K562 (cell line): ENCODE data around the gene PHLDB1. TPM values are rescaled to one million over a fixed set of nuclear protein-coding genes. Genes with fewer than 3 reads are reported as not detected.

Experiments
- ATAC-seq: fragments of 200-7000 bp; cut with Tn5 transposase; 3 replicates; pipeline ENCODE4 v1.9.1; 2020; ENCODE audit warnings: moderate library complexity
- BruUV-seq: library from RNA; stranded (reverse); fragments of 400-500 nt; replicated peaks from 2 replicates; lab custom pipeline; 2021; lab: Mats Ljungman, UMichigan
- CTCF ChIA-PET: fragments of 300-600 bp; formaldehyde crosslinking; extraction: SDS; loops from one replicate; lab custom pipeline; 2021; ENCODE audit warnings: low intra/inter-chr PET ratio; lab: Yijun Ruan, JAX
- POLR2A ChIA-PET: fragments of 300-600, 350-650 bp; sonication (Branson Sonifier 250); formaldehyde crosslinking; extraction: SDS; loops from one replicate; lab custom pipeline; 2021; ENCODE audit warnings: antibody characterized with exemption, inconsistent platforms; lab: Yijun Ruan, JAX
- DNase-seq, 4 experiments: peaks; one replicate each; pipeline versions ENCODE4 v3.0.0 to v3.0.0-alpha.2; 2011 to 2018; ENCODE audit warnings: low spot score in 3 of 4, mixed read lengths in 3 of 4; ENCODE audit errors: extremely low read depth in 1 of 4
- FAIRE-seq: peaks from 2 replicates; lab custom pipeline; 2011; peaks lifted over from hg19 to GRCh38; lab: Jason Lieb, UNC
- H2AFZ ChIP-seq: 2 replicates; pipeline ENCODE4 v1.6.0; 2011; ENCODE audit warnings: low read depth, low read length, control low read depth, inconsistent platforms
- H3K27ac ChIP-seq: fragments of 200-600 bp; 3 replicates; pipeline ENCODE4 v1.8.0; 2011; ENCODE audit warnings: low read depth, mild to moderate bottlenecking, control low read depth, inconsistent platforms, low read length, moderate library complexity, mixed read lengths; ENCODE audit errors: extremely low read depth
- H3K27me3 ChIP-seq, 2 experiments: fragments of 300-600 bp in 1 of 2; 2 replicates in 1 of 2; 3 replicates in 1 of 2; pipeline versions ENCODE4 v1.6.0 to v1.8.0; 2011; ENCODE audit warnings: inconsistent platforms in 2 of 2, low read length in 2 of 2, mild to moderate bottlenecking in 1 of 2, mixed read lengths in 1 of 2, moderate library complexity in 1 of 2; ENCODE audit not compliant: control insufficient read depth in 2 of 2, insufficient read depth in 2 of 2
- H3K36me3 ChIP-seq: fragments of 300-600 bp; 3 replicates; pipeline ENCODE4 v1.8.0; 2011; ENCODE audit warnings: mild to moderate bottlenecking, low read length, inconsistent platforms; ENCODE audit not compliant: control insufficient read depth, insufficient read depth
- H3K4me1 ChIP-seq, 2 experiments: fragments of 200-600 bp in 1 of 2; replicated peaks in 1 of 2; 2 replicates in 1 of 2; 3 replicates in 1 of 2; pipeline versions ENCODE4 v1.5.1 to v1.8.0; 2011; ENCODE audit warnings: inconsistent platforms in 2 of 2, low read length in 2 of 2, mild to moderate bottlenecking in 1 of 2, mixed read lengths in 1 of 2, moderate library complexity in 1 of 2; ENCODE audit not compliant: control insufficient read depth in 2 of 2, insufficient read depth in 2 of 2
- H3K4me2 ChIP-seq: 2 replicates; pipeline ENCODE4 v1.6.1; 2011; ENCODE audit warnings: low read length, control low read depth, inconsistent platforms, mixed read lengths; ENCODE audit not compliant: insufficient read depth
- H3K4me3 ChIP-seq: fragments of 200-600 bp; sonication (generic), shearing (Covaris generic); 2 replicates; pipeline ENCODE4 v1.5.1; 2016; ENCODE audit warnings: control low read depth, inconsistent platforms
- H3K79me2 ChIP-seq: fragments of 200-600 bp; 3 replicates; pipeline ENCODE4 v1.8.0; 2011; ENCODE audit warnings: low read length, inconsistent platforms; ENCODE audit not compliant: control insufficient read depth, insufficient read depth
- H3K9ac ChIP-seq, 2 experiments: 2 replicates each; pipeline versions ENCODE4 v1.6.0 to v1.6.1; 2011; ENCODE audit warnings: low read depth in 2 of 2, low read length in 2 of 2, control low read depth in 1 of 2, inconsistent platforms in 1 of 2, mild to moderate bottlenecking in 1 of 2, mixed read lengths in 1 of 2; ENCODE audit not compliant: insufficient read depth in 1 of 2
- H3K9me1 ChIP-seq: one replicate; pipeline ENCODE4 v1.6.0; 2011; ENCODE audit warnings: inconsistent platforms, mild to moderate bottlenecking, low read length, moderate library complexity; ENCODE audit not compliant: control insufficient read depth, insufficient read depth
- H3K9me3 ChIP-seq: replicated peaks from 2 replicates; pipeline ENCODE4 v1.5.1; 2011; ENCODE audit warnings: low read depth, low read length, inconsistent platforms; ENCODE audit not compliant: control insufficient read depth, insufficient read depth
- H4K20me1 ChIP-seq: replicated peaks from 2 replicates; pipeline ENCODE4 v1.6.1; 2011; ENCODE audit warnings: low read length, inconsistent platforms, mixed read lengths; ENCODE audit not compliant: control insufficient read depth, insufficient read depth
- ASH1L ChIP-seq: fragments of 450-650 bp; IDR thresholded peaks from 2 replicates; pipeline ENCODE4 v1.6.1; 2018; ENCODE audit warnings: borderline replicate concordance, mild to moderate bottlenecking, low read depth; ENCODE audit not compliant: partially characterized antibody
- BRCA1 ChIP-seq, 2 experiments: fragments of 450-650 bp in 1 of 2; sonication (generic) in 1 of 2; formaldehyde crosslinking in 1 of 2; IDR thresholded peaks; 2 replicates each; pipeline versions ENCODE4 v1.5.0 to v1.6.1; 2017 to 2020; ENCODE audit warnings: mild to moderate bottlenecking in 1 of 2, missing genetic modification reagents in 1 of 2
- ETV1 ChIP-seq: fragments of 450-650 bp; conservative IDR thresholded peaks from 2 replicates; pipeline ENCODE4 v1.6.1; 2016; ENCODE audit warnings: missing genetic modification characterization, control low read depth, low read depth, missing compliant biosample characterization
- GATAD2B ChIP-seq: fragments of 450-650 bp; IDR thresholded peaks from 2 replicates; pipeline ENCODE4 v1.6.1; 2017; ENCODE audit warnings: mild to moderate bottlenecking, borderline replicate concordance
- GTF2A2 ChIP-seq: IDR thresholded peaks from 2 replicates; pipeline ENCODE4 v1.6.1; 2016; ENCODE audit warnings: mild to moderate bottlenecking, missing genetic modification characterization, missing compliant biosample characterization
- HDAC3 ChIP-seq: fragments of 450-650 bp; IDR thresholded peaks from 2 replicates; pipeline ENCODE4 v1.6.1; 2018; ENCODE audit warnings: borderline replicate concordance, mild to moderate bottlenecking, moderate library complexity; ENCODE audit not compliant: partially characterized antibody
- HMG20A ChIP-seq: fragments of 450-650 bp; formaldehyde crosslinking; conservative IDR thresholded peaks from 2 replicates; pipeline ENCODE4 v1.4.0; 2020; ENCODE audit warnings: mild to moderate bottlenecking, mixed read lengths
- IFI16 ChIP-seq: fragments of 250-450 bp; sonication (Bioruptor Pico); IDR thresholded peaks from 2 replicates; pipeline ENCODE4 v2.1.2; 2022; ENCODE audit warnings: mild to moderate bottlenecking, inconsistent platforms
- MEF2A ChIP-seq: IDR thresholded peaks from 2 replicates; pipeline ENCODE4 v1.6.1; 2011; ENCODE audit warnings: low read depth, mild to moderate bottlenecking, low read length, moderate library complexity; ENCODE audit not compliant: control insufficient read depth
- MYBL2 ChIP-seq, 2 experiments: fragments of 450-650 bp in 1 of 2; sonication (generic) in 1 of 2; formaldehyde crosslinking in 1 of 2; IDR thresholded peaks; 2 replicates each; pipeline versions ENCODE4 v1.6.1 to v1.8.1; 2017 to 2022; ENCODE audit warnings: borderline replicate concordance in 1 of 2, inconsistent platforms in 1 of 2, low read depth in 1 of 2, mild to moderate bottlenecking in 1 of 2, missing genetic modification reagents in 1 of 2, moderate library complexity in 1 of 2
- RHOXF2B ChIP-seq: fragments of 250-450 bp; sonication (Bioruptor Pico); conservative IDR thresholded peaks from 2 replicates; pipeline ENCODE4 v1.5.1; 2021
- TAF7 ChIP-seq: fragments of 450-650 bp; IDR thresholded peaks from 2 replicates; pipeline ENCODE4 v1.6.1; 2016; ENCODE audit warnings: missing genetic modification characterization, missing compliant biosample characterization
- TSC22D4 ChIP-seq: fragments of 450-650 bp; IDR thresholded peaks from 2 replicates; pipeline ENCODE4 v1.6.1; 2016; ENCODE audit warnings: missing genetic modification characterization, missing biosample characterization, control low read depth
- ZC3H4 ChIP-seq: sonication (generic); formaldehyde crosslinking; IDR thresholded peaks from 2 replicates; pipeline ENCODE4 v1.9.0; 2021; ENCODE audit warnings: missing genetic modification reagents, borderline replicate concordance
- ZFP1 ChIP-seq: fragments of 450-650 bp; formaldehyde crosslinking; IDR thresholded peaks from 2 replicates; pipeline ENCODE4 v1.4.0; 2020; ENCODE audit warnings: mild to moderate bottlenecking, mixed read lengths
- ZNF696 ChIP-seq: fragments of 250-450 bp; sonication (Bioruptor Pico); conservative IDR thresholded peaks from 2 replicates; pipeline ENCODE4 v1.4.0; 2020; ENCODE audit warnings: mild to moderate bottlenecking, moderate library complexity
- WGBS: fragments of 100-300 bp; shearing (Covaris generic); methylation state at CpG from one replicate; pipeline ENCODE4 v1.1.6; 2016; ENCODE audit warnings: low coverage, mixed read lengths; ENCODE audit not compliant: insufficient coverage; ENCODE audit errors: missing lambda C conversion rate; 5-methylcytosine and 5-hydroxymethylcytosine counted together
- in situ Hi-C: fragments of 300-500 bp; cut with MboI; formaldehyde crosslinking; loops from 4 replicates; pipeline ENCODE4 v1.15.0; 2018; ENCODE audit warnings: inconsistent platforms, mixed read lengths
- intact Hi-C: fragments of 100-400 bp; cut with micrococcal nuclease; formaldehyde crosslinking; loops from 2 replicates; pipeline ENCODE4 v1.14.2; 2022
- polyA plus RNA-seq, 8 experiments: library from polyadenylated mRNA; depleted of rRNA in 4 of 8; stranded (reverse) in 5 of 8; unstranded in 3 of 8; fragments of >200 nt; fragmentation: Nextera tagmentation in 2 of 8; fragmentation: Illumina TruSeq in 1 of 8; extraction: Ambion mirVana in 2 of 8; extraction: Trizol in 1 of 8; gene quantifications; 2 replicates each; pipeline versions ENCODE4 v1.2.1 to v1.2.3, GENCODE V29; 2011 to 2014; ENCODE audit warnings: inconsistent platforms in 1 of 8, missing spikeins in 1 of 8
- total RNA-seq, 7 experiments: library from RNA; depleted of rRNA in 6 of 7; stranded (reverse); fragments of >200 nt in 6 of 7; fragmentation: Illumina TruSeq in 2 of 7; extraction: Trizol in 2 of 7; gene quantifications; 2 replicates each; pipeline versions ENCODE4 v1.2.1 to v1.2.3, GENCODE V29; 2011 to 2021; ENCODE audit warnings: low replicate concordance in 1 of 7

The PHLDB1 gene
- total and polyA plus RNA-seq, 9 of the 15 experiments (the other 6 are each of a cell fraction or from before 2014, with no cell fraction given), result 2.0 to 28.7 (median 16.2) TPM

DNA sequence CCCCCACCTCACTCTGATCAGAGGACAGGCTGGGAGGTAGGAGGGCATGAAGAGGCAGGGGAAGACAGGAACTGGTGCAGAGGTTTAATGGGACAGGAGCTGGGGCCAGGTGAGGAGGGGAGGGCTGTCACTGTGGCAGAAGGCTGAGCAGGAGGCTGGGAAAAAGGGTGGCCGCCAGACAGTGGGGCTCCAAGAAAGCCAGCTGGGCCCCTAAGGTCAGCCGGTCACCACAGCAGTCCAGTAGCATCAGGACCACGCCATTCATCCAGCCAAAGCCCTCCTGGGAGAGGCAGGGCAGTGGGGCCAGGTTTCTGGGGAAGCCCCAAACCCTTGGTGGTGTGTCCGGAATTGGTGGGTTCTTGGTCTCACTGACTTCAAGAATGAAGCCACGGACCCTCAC is 80.5 kb downstream of the PHLDB1 start:
- Histone ChIP-seq H3K9ac (0 out of 4 replicates have a peak overlapping the region, but pooled peaks of 1 of the 2 experiments have one; percentile 27), H3K4me1 (peaks cover 0 to 34% of the 10 kb centered on the region in 2 experiments; a peak in 3 of 5 replicates), H3K4me3 (no peak overlapping the region), H2AFZ (0 out of 2 replicates have a peak overlapping the region, but pooled peaks have one; percentile 24), H4K20me1 (no peaks in the 10 kb centered on the region), H3K27ac (no peak overlapping the region; the same call in 2 of the 3 replicates), H3K9me1 (no peaks in the 10 kb centered on the region), H3K79me2 (no peaks in the 10 kb centered on the region), H3K27me3 (no peaks in the 10 kb centered on the region), H3K9me3 (no peaks in the 10 kb centered on the region; the same call in 1 of the 2 replicates), H3K36me3 (no peaks in the 10 kb centered on the region), H3K4me2 (no peak overlapping the region)
- ChIA-PET POLR2A (interaction anchor here (0.6 to 1.3 kb wide), 2 partner anchors 9 to 15 kb away, joined by 3 to 5 read pairs; no protein-coding TSS in a partner anchor), CTCF (interaction anchor here (1.0 kb wide), 1 partner anchor 28 kb away, joined by 4 read pairs; no protein-coding TSS in a partner anchor)
- TSS peak; percentile 99 for BruUV-seq
- in situ Hi-C loops, result no loop called here
- WGBS, result 85% methylated on average over 5 of the region's 5 CpGs
- ATAC-seq (no peak), DNase-seq (no peak), FAIRE-seq (no peak)
- intact Hi-C loops, result no loop called here
- TF ChIP-seq TAF7, result no peak
- TF ChIP-seq ZNF696, result no peak
- no peak for TF ChIP-seq BRCA1 (IDR thresholded peaks at IDR 0.05)
- TF ChIP-seq BRCA1 (CRISPR knock-in tag; IDR thresholded peaks at IDR 0.05), result no peak
- TF ChIP-seq GTF2A2, result no peak
- TF ChIP-seq MEF2A, result no peak
- TF ChIP-seq MYBL2 (IDR thresholded peaks at IDR 0.05; ENCODE audit: low read depth), result no peak
- TF ChIP-seq MYBL2 (CRISPR knock-in tag; IDR thresholded peaks at IDR 0.05; ENCODE audit: borderline replicate concordance), result no peak
- TF ChIP-seq RHOXF2B (CRISPR knock-in tag), result no peak
- TF ChIP-seq HMG20A (CRISPR knock-in tag), result no peak
- no peak for TF ChIP-seq ZC3H4 (CRISPR knock-in tag)
- TF ChIP-seq GATAD2B, result no peak
- no peak for TF ChIP-seq ZFP1 (CRISPR knock-in tag)
- TF ChIP-seq ASH1L, result no peak
- TF ChIP-seq ETV1 (tag), result no peak
- no peak for TF ChIP-seq TSC22D4
- TF ChIP-seq HDAC3, result no peak
- no peak for TF ChIP-seq IFI16 (CRISPR knock-in tag)
